Measurements from ENCODE around the gene ANKRD33B.

Gene ANKRD33B

DNA sequence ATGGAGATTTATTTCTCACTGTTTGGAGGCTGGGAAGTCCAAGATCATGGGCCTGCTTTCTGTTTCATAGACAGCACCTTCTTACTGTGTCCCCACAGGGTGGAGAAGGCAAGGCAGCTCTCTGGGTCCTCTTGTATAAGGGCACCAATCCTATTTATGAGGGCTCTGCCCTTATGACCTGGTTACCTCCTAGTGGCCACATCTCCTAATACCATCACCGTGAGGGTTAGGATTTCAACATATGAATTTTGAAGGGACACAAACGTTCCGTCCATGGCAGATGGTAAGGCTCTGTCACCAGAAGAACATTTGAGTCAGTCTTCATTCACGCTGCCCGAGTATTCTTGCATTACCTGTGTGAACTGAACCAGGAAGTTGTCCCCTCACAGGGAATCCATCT, 48.4 kb downstream of the ANKRD33B start:
- TF ChIP-seq, protein P1, sequence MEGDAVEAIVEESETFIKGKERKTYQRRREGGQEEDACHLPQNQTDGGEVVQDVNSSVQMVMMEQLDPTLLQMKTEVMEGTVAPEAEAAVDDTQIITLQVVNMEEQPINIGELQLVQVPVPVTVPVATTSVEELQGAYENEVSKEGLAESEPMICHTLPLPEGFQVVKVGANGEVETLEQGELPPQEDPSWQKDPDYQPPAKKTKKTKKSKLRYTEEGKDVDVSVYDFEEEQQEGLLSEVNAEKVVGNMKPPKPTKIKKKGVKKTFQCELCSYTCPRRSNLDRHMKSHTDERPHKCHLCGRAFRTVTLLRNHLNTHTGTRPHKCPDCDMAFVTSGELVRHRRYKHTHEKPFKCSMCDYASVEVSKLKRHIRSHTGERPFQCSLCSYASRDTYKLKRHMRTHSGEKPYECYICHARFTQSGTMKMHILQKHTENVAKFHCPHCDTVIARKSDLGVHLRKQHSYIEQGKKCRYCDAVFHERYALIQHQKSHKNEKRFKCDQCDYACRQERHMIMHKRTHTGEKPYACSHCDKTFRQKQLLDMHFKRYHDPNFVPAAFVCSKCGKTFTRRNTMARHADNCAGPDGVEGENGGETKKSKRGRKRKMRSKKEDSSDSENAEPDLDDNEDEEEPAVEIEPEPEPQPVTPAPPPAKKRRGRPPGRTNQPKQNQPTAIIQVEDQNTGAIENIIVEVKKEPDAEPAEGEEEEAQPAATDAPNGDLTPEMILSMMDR (conservative IDR thresholded peaks at IDR 0.05; ENCODE audit: low read depth, low read length): no peak
- DNase-seq (ENCODE audit: low read depth): no peak

DNA sequence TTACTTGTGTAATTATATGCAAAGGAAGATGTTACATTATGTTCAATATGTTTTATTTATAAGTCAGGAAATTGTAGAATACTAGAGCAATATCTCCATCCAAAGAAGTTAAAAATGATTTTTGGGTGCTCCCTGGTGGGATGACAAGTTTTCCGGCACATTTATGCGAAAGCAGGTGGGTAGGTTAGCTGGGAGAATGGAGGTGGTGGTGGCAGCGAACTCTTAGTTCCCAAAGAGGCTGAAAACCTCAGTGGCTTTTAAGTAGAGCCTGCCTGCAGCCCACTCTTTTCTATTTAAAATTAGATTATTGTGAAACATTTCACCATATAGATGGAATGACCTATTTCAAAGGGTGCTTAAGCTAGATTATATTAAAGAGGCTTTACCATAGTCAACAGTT, 51.8 kb downstream of the ANKRD33B start:
- TF ChIP-seq, protein P1 (conservative IDR thresholded peaks at IDR 0.05; ENCODE audit: low read depth, low read length): no peak
- no peak for DNase-seq (ENCODE audit: low read depth)

More for the DNA sequence above, 48.4 kb downstream of the ANKRD33B start:
- H3K4me3 ChIP-seq (ENCODE audit: low read length): no peak overlapping the region

DNA sequence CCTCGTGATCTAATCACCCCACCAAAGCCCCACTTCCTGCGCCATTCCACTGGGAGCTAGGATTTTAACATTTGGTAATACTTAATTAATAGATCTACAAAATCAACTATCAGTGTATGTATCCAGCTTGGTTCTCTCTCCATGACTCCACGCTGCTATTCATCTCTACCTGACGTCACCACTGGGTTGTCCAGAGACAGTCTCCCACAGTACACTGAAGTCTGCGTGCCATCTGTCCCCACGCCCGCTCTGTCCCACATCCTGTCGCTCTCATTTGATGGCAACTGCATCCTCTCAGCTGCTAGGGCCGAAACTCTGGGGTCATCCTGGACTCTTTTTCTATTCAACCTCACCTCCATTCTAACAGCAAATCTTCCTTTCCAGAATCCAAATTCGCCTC, 53.2 kb downstream of the ANKRD33B start:
- no peak for DNase-seq (ENCODE audit: low read depth)
- no peak overlapping the region for H3K4me3 ChIP-seq (ENCODE audit: low read length)
- TF ChIP-seq, protein P1 (conservative IDR thresholded peaks at IDR 0.05; ENCODE audit: low read depth, low read length): no peak

More for the DNA sequence above, 51.8 kb downstream of the ANKRD33B start:
- no peak overlapping the region for H3K4me3 ChIP-seq (ENCODE audit: low read length)

DNA sequence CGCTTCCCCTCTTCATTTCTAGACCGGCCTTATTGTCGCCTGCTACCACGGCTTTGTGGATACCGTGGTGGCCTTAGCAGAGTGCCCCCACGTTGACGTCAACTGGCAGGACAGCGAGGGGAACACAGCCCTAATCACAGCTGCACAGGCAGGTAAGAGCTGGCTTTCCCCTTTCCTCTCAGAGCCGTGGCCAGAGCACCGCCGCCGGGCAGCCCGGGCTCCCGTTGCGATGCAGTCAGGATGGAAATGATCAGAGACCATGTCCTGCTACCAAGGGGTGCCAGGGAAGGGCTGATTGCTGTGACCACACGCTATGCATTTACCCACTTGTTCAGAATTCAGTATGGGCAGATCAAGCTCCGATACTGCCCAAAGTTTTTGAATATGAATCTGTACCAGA, 54.4 kb downstream of the ANKRD33B start:
- DNase-seq (ENCODE audit: low read depth): no peak
- H3K4me3 ChIP-seq (ENCODE audit: low read length): no peak overlapping the region
- TF ChIP-seq, protein P1 (conservative IDR thresholded peaks at IDR 0.05; ENCODE audit: low read depth, low read length): no peak

DNA sequence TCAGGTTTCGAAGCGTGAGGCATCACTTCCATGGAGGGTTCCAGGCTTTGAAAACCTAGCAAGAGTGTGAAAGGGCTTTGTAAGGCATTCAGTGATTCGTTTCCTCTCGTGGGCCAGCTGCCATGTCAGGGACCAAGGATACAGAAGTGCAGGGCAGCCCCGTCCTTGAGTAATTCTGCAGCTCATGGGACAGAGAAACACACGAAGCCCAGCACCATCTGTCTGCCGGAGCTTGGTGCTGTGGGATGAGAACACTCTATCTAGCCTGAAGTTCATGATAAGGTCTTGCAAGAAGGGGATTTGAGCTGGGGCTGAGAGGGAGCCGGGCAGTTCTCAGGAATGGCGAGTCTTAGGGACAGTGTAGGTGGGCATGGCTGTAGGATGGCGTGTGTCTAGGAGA, 55.8 kb downstream of the ANKRD33B start:
- H3K4me3 ChIP-seq (ENCODE audit: low read length): no peak overlapping the region
- no peak for DNase-seq (ENCODE audit: low read depth)
- TF ChIP-seq, protein P1 (conservative IDR thresholded peaks at IDR 0.05; ENCODE audit: low read depth, low read length): no peak

DNA sequence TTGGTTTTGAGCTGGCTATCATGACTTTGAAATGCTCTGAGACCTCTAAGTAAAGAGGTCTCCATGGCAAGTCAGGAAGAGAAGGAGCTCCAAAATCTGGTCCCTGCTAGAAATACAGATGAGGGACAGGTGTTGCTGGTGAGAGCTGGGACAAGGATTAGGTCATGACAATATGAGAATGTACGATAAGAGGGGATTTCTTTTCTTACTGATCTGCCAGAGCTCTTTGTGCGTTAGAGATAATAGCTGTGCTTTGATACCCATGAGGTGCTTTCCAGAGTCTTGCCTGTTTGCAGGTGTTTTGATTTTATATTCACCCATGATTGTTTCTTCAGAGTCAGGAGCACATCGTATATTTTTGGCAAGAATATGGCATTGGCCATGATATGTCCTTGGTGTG, 56.5 kb downstream of the ANKRD33B start:
- no peak for DNase-seq (ENCODE audit: low read depth)
- TF ChIP-seq, protein P1 (conservative IDR thresholded peaks at IDR 0.05; ENCODE audit: low read depth, low read length): no peak

DNA sequence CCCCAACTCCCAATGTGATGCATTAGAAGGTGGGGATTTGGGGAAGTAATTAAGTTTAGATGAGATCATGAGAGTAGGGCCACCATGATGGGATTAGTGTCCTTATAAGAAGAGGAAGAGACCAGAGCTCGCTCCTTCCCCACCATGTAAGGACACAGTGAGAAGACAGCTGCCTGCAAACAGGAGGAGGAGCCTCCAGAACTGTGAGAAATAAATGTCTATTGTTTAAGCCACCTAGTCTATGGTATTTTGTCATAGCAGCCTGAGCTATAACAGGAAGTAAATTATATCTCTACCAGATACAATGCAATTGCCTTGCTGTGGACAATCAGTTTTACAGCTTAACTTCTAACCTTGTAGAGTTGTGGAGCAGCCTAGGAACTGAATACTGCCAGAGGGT, 58.0 kb downstream of the ANKRD33B start:
- no peak overlapping the region for H3K4me3 ChIP-seq (ENCODE audit: low read length)
- TF ChIP-seq, protein P1 (conservative IDR thresholded peaks at IDR 0.05; ENCODE audit: low read depth, low read length): no peak
- no peak for DNase-seq (ENCODE audit: low read depth)

More for the DNA sequence above, 56.5 kb downstream of the ANKRD33B start:
- no peak overlapping the region for H3K4me3 ChIP-seq (ENCODE audit: low read length)

Data from retinal pigment epithelial cell (primary cell).